Ishikawa (cell line): ENCODE data around the gene CRISP1.

Experiments
- CEBPB ChIP-seq: IDR thresholded peaks from 2 replicates; pipeline ENCODE4 v1.6.1; 2012
- CREB1 ChIP-seq: IDR thresholded peaks from 2 replicates; pipeline ENCODE4 v1.6.1; 2012; ENCODE audit warnings: low read depth
- EGR1 ChIP-seq: IDR thresholded peaks from 2 replicates; pipeline ENCODE4 v1.6.1; 2012
- EP300 ChIP-seq: IDR thresholded peaks from 2 replicates; pipeline ENCODE4 v1.6.1; 2012; ENCODE audit warnings: borderline replicate concordance
- FOXM1 ChIP-seq: IDR thresholded peaks from 2 replicates; pipeline ENCODE4 v1.6.1; 2012; ENCODE audit warnings: low read depth, borderline replicate concordance
- NFIC ChIP-seq: IDR thresholded peaks from 2 replicates; pipeline ENCODE4 v1.6.1; 2012
- RAD21 ChIP-seq: IDR thresholded peaks from 2 replicates; pipeline ENCODE4 v1.6.1; 2012; ENCODE audit warnings: low read depth
- TAF1 ChIP-seq: IDR thresholded peaks from 2 replicates; pipeline ENCODE4 v1.6.1; 2012; ENCODE audit warnings: low read depth, mild to moderate bottlenecking
- TCF12 ChIP-seq: IDR thresholded peaks from 2 replicates; pipeline ENCODE4 v1.6.1; 2012; ENCODE audit warnings: low read depth
- TEAD4 ChIP-seq: IDR thresholded peaks from 2 replicates; pipeline ENCODE4 v1.6.1; 2012
- USF1 ChIP-seq: IDR thresholded peaks from 2 replicates; pipeline ENCODE4 v1.6.1; 2012
- YY1 ChIP-seq: IDR thresholded peaks from 2 replicates; pipeline ENCODE4 v1.6.1; 2012; ENCODE audit warnings: low read depth
- ZBTB7A ChIP-seq: IDR thresholded peaks from 2 replicates; pipeline ENCODE4 v1.6.1; 2012; ENCODE audit warnings: low read depth
- TF ChIP-seq, protein P1 (sequence below): IDR thresholded peaks from 2 replicates; pipeline ENCODE4 v1.6.1; 2012; ENCODE audit warnings: low read depth, mild to moderate bottlenecking
- TF ChIP-seq, protein P2 (sequence below): IDR thresholded peaks from 2 replicates; pipeline ENCODE4 v1.6.1; 2012

The CRISP1 gene

DNA sequence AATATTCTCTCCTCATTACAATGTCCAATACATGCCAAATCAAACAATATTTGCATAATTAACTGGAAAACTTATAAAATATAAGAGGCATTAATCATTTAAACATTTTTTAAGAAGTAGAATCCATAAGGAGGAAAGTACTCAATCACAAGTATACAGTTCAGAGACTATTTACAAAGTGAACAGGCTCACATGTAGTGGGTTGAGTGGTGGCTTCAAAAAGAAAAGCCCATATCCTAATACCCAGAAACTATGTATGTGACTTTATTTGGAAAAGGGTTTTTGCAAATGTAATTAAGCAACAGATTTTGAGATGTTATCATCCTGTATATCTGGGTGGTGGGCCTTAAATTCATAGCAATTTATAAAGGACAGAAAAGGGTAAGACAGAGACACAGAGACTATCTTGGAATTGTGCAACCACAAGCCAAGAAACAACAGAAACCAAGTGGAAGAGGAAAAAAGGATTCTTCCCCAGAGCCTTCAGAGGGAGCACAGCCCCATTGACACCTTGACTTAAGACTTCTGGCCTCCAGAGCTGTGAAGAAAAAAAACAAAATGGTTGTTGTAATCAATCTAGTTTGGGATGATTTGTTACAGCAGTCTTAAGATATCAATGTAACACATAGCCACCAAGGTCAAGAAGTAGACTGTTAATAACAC, 32.7 kb upstream of the CRISP1 start:
- TF ChIP-seq FOXM1 (no peak), NFIC (no peak), TCF12 (no peak), TAF1 (no peak), EP300 (no peak), YY1 (no peak), ZBTB7A (no peak)
- TF ChIP-seq, protein P1, sequence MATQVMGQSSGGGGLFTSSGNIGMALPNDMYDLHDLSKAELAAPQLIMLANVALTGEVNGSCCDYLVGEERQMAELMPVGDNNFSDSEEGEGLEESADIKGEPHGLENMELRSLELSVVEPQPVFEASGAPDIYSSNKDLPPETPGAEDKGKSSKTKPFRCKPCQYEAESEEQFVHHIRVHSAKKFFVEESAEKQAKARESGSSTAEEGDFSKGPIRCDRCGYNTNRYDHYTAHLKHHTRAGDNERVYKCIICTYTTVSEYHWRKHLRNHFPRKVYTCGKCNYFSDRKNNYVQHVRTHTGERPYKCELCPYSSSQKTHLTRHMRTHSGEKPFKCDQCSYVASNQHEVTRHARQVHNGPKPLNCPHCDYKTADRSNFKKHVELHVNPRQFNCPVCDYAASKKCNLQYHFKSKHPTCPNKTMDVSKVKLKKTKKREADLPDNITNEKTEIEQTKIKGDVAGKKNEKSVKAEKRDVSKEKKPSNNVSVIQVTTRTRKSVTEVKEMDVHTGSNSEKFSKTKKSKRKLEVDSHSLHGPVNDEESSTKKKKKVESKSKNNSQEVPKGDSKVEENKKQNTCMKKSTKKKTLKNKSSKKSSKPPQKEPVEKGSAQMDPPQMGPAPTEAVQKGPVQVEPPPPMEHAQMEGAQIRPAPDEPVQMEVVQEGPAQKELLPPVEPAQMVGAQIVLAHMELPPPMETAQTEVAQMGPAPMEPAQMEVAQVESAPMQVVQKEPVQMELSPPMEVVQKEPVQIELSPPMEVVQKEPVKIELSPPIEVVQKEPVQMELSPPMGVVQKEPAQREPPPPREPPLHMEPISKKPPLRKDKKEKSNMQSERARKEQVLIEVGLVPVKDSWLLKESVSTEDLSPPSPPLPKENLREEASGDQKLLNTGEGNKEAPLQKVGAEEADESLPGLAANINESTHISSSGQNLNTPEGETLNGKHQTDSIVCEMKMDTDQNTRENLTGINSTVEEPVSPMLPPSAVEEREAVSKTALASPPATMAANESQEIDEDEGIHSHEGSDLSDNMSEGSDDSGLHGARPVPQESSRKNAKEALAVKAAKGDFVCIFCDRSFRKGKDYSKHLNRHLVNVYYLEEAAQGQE = no peak
- TF ChIP-seq, protein P2, sequence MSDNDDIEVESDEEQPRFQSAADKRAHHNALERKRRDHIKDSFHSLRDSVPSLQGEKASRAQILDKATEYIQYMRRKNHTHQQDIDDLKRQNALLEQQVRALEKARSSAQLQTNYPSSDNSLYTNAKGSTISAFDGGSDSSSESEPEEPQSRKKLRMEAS = no peak

- TF ChIP-seq, protein P2 = no peak
- TF ChIP-seq EGR1 = no peak
- TF ChIP-seq CEBPB = no peak
- no peak for TF ChIP-seq TEAD4
- no peak for TF ChIP-seq RAD21
- TF ChIP-seq YY1 = no peak
- TF ChIP-seq FOXM1 = no peak
- TF ChIP-seq, protein P1 = no peak
- TF ChIP-seq USF1 = no peak
- TF ChIP-seq EP300 = no peak
- no peak for TF ChIP-seq TCF12
- no peak for TF ChIP-seq CREB1
- no peak for TF ChIP-seq ZBTB7A
- TF ChIP-seq NFIC = no peak
- no peak for TF ChIP-seq TAF1
These were observed 25.9 kb upstream of the CRISP1 start for GRCh38 chr6:49892280-49892679.

DNA sequence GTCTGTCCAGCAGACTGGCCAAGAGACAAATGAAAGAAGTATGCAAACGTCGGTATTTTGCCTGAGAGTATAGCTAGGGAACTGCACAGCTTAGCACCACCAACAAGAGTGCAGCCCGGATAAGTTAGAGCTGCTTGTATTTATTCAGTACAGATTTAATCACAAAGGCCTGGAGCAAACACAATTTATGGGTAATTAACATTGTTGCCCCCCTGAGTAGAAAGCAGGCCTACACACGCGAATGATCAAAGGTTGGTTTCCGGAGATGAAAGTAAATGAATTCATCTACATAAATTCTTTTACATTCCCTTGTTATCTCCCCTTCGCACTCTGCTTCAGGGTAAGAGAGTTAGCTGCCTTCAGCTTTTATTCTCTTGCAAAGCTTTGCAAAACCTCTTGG, 24.7 kb upstream of the CRISP1 start:
- TF ChIP-seq, protein P2 = no peak
- no peak for TF ChIP-seq NFIC
- no peak for TF ChIP-seq EGR1
- no peak for TF ChIP-seq USF1
- no peak for TF ChIP-seq YY1
- TF ChIP-seq TCF12 = no peak
- TF ChIP-seq ZBTB7A = no peak
- TF ChIP-seq RAD21 = no peak
- TF ChIP-seq TAF1 = no peak
- no peak for TF ChIP-seq FOXM1
- TF ChIP-seq TEAD4 = no peak
- TF ChIP-seq, protein P1 = no peak
- no peak for TF ChIP-seq CEBPB
- TF ChIP-seq CREB1 = no peak
- TF ChIP-seq EP300 = no peak

DNA sequence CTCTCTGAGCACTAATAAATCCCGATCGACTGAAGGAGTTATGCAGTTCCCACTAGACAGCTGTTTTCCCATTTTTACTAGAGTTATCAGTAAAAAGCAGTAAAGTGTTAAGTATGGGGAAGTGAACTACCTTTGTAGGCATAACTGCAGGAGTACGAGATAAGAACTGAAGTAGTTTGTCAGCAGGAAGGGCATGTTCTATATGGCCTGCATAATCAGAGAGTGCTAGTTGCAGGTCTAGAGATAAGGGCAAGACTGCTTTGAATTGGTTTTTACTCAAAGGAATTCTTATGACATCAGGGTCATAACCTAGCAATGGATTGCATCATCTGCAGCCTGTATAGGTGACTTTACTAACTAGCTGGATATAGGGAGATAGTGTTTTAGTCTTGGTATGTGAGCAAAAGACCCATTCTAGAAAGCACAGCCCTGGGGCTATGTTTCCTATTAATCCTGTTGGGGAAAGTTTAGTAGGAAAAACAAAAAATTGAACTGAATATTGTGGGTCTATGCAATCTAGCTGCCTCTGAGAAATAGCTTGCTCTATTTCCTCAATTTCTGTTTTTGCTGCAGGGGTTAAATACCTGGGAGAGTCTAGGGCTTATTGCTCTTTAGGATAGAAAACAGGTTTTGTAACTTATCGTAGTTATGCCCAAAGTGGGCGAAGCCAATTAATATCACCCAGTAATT, 22.6 kb upstream of the CRISP1 start:
- TF ChIP-seq, protein P1 = no peak
- no peak for TF ChIP-seq USF1
- TF ChIP-seq RAD21 = no peak
